Lung (tissue), 12 donors: Measurements from ENCODE around the gene ADAMTS9. TPM values are rescaled to one million over a fixed set of nuclear protein-coding genes. Genes with fewer than 3 reads are reported as not detected.

Experiments used
- ATAC-seq: fragments of 200-7000 bp; cut with Tn5 transposase; one replicate; pipeline ENCODE4 v1.9.1; 2020; ENCODE audit warnings: moderate number of reproducible peaks; ENCODE audit not compliant: insufficient read depth, low FRiP score
- DNase-seq, 3 donors: peaks; one replicate each; pipeline ENCODE4 v3.0.0-alpha.2; 2013 to 2017
- H3K27ac ChIP-seq, 2 donors: one replicate each; pipeline ENCODE4 v1.5.1; 2013; ENCODE audit warnings: mild to moderate bottlenecking in 2 of 2, moderate library complexity in 2 of 2, control low read depth in 1 of 2, inconsistent platforms in 1 of 2, low read depth in 1 of 2, low read length in 1 of 2
- H3K27me3 ChIP-seq, 3 donors: one replicate each; pipeline ENCODE4 v1.5.1; 2013; ENCODE audit warnings: low read length in 2 of 3; ENCODE audit not compliant: control insufficient read depth in 3 of 3, insufficient read depth in 3 of 3
- H3K36me3 ChIP-seq, 4 donors: one replicate each; pipeline ENCODE4 v1.5.1; 2013; ENCODE audit warnings: low read length in 4 of 4, mild to moderate bottlenecking in 1 of 4, moderate library complexity in 1 of 4; ENCODE audit not compliant: control insufficient read depth in 4 of 4, insufficient read depth in 4 of 4
- H3K4me1 ChIP-seq, 5 donors: one replicate each; pipeline ENCODE4 v1.5.1; 2013; ENCODE audit warnings: low read length in 5 of 5, mild to moderate bottlenecking in 2 of 5, moderate library complexity in 1 of 5; ENCODE audit not compliant: control insufficient read depth in 5 of 5, insufficient read depth in 5 of 5
- H3K4me3 ChIP-seq: one replicate; pipeline ENCODE4 v1.5.1; 2013; ENCODE audit warnings: mild to moderate bottlenecking, control low read depth, moderate library complexity
- H3K9ac ChIP-seq, 2 donors: one replicate each; pipeline ENCODE4 v1.5.1; 2013; ENCODE audit warnings: low read length in 2 of 2, control low read depth in 1 of 2; ENCODE audit not compliant: insufficient read depth in 1 of 2
- H3K9me3 ChIP-seq, 4 donors: one replicate each; pipeline ENCODE4 v1.5.1; 2013; ENCODE audit warnings: low read length in 3 of 4, mild to moderate bottlenecking in 1 of 4, moderate library complexity in 1 of 4; ENCODE audit not compliant: control insufficient read depth in 4 of 4, insufficient read depth in 3 of 4
- CTCF ChIP-seq: IDR thresholded peaks from 2 replicates; pipeline ENCODE4 v1.5.1; 2012; ENCODE audit warnings: mild to moderate bottlenecking; ENCODE audit errors: control extremely low read depth, extremely low read depth
- WGBS, 2 donors: extraction: QIAGEN DNeasy Blood & Tissue Kit; methylation state at CpG; one replicate each; pipeline ENCODE4 v1.1.7; 2013; 5-methylcytosine and 5-hydroxymethylcytosine counted together
- polyA plus RNA-seq, 2 donors: library from polyadenylated mRNA; stranded (reverse); fragments of 200-250 nt; gene quantifications; one replicate each; pipeline ENCODE4 v1.2.1, GENCODE V29; 2013
- total RNA-seq, 2 donors: library from RNA; depleted of rRNA in 1 of 2; stranded (reverse); fragments of >200 nt in 1 of 2; gene quantifications; one replicate each; pipeline ENCODE4 v1.2.1, GENCODE V29; 2014 to 2021
- donor health status: control.
- donor health status: control.
- donor health status: Bipolar disorder and iron deficiency.
- donor health status: healthy.
- donor health status: DM: yes; HTN: yes; CAD: no.

The ADAMTS9 gene
- total and polyA plus RNA-seq, 4 donors, result 29.9 to 75.6 (median 42.9) TPM

DNA sequence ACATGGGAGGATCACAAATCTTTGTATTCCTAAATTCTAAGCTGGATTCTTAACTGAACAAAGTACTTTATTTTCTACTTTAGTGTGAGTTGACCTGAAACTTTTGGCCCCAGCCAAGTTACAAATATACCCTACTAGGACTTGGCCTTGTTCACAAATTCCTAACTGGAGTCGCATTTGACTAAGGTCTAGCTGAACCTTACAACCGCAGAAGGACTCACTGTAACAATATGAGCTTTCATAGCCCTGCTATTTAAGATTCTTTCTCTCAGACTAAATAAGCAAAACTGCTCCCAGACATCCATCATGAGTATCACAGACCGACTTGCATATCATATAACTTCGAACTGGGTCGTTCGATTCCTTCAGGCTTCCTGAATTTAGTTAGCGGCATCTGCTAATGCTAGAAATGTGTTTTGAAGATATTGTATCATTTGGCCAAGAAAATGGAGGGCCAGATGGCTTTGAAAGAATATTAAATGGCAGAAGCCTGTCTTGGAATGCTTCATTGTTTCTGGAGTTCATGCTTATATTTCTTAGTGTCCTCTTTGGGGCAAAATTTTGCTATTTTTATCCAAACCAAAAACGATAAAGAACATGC lies 28.4 kb upstream of the ADAMTS9 start:
- TF ChIP-seq CTCF, result no peak
- ATAC-seq (no peak), DNase-seq (no peak)
- peak overlapping the region in 1 of 2 donors; percentile 45 for H3K27ac ChIP-seq
- no peak overlapping the region for H3K4me3 ChIP-seq
- H3K9ac ChIP-seq, result no peak overlapping the region
- H3K4me1 ChIP-seq, result peaks cover 0 to 4% (median 0%) of the 10 kb centered on the region in 5 donors
- H3K9me3 ChIP-seq, result no peaks in the 10 kb centered on the region
- 83 to 85% methylated on average over 8 of the region's 8 CpGs for WGBS, 2 donors
- H3K27me3 ChIP-seq, result no peaks in the 10 kb centered on the region
- no peaks in the 10 kb centered on the region for H3K36me3 ChIP-seq

DNA sequence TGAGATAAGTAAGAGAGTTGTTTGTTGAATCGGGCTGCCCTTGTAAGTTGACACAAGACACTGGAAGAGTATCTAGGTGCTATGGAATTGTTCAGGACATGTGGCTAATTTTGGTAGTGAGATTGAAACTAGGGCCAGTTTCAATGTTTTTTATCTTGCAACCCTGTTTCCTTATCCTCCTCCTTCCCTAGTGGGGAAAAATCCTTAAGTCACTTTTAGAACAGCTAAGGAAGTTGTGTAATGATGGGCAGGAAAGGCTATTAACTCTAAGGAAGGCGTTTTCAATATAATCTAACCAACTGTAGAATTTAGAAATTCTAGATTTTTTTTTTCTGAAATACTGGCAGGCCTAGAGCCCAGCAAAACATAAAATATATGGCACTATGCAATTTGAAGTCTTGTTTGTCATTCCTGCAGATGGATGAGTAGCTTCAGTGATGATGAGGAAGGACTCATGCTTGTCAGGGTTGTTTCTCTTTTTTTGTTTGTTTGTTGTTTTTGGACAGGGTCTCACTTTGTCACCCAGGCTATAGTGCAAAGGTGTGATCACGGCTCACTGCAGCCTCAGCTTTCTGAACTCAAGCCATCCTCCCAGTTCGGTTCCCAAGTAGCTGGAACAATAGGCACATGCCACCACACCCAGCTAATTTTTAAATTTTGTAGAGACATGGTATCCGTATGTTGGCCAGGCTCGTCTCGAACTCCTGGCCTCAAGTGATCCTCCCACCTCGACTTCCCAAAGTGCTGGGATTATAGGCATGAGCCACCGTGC lies 27.6 kb upstream of the ADAMTS9 start:
- ATAC-seq, result no peak
- Histone ChIP-seq H3K27ac (peak overlapping the region in 1 of 2 donors; percentile 45), H3K9me3 (no peaks in the 10 kb centered on the region), H3K9ac (no peak overlapping the region), H3K4me3 (no peak overlapping the region), H3K36me3 (no peaks in the 10 kb centered on the region), H3K27me3 (no peaks in the 10 kb centered on the region), H3K4me1 (peaks cover 0 to 4% (median 0%) of the 10 kb centered on the region in 5 donors)
- DNase-seq, result no peak
- 75 to 85% methylated on average over 9 of the region's 9 CpGs for WGBS, 2 donors
- TF ChIP-seq CTCF, result no peak

DNA sequence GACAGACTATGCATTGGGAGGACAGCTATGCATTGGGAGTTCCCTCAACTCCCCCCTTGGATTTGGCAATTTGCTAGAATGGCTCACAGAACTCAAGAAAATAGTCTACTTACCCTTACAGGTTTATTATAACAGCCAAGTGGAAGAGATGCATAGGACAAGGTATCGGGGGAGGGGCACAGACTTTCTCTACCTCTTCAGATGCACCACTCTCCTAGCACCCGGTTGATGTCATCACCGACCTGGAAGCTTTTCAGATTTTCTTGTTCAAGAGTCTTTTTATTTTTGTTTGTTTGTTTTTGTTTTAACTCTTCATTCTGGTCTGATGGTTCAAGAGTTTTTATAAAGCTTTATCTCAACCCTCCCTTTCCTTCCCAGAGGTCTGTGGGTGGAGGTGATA lies 20.7 kb upstream of the ADAMTS9 start:
- 88 to 91% methylated on average over 3 of the region's 3 CpGs for WGBS, 2 donors
- Histone ChIP-seq H3K4me3 (no peak overlapping the region), H3K27me3 (no peaks in the 10 kb centered on the region), H3K9ac (no peak overlapping the region), H3K9me3 (no peaks in the 10 kb centered on the region), H3K4me1 (no peaks in the 10 kb centered on the region), H3K27ac (no peak overlapping the region), H3K36me3 (no peaks in the 10 kb centered on the region)
- ATAC-seq (no peak), DNase-seq (no peak)
- no peak for TF ChIP-seq CTCF
